ENCODE results near the gene COG3. TPM values are rescaled to one million over a fixed set of nuclear protein-coding genes. Genes with fewer than 3 reads are reported as not detected.

The COG3 gene, protein sequence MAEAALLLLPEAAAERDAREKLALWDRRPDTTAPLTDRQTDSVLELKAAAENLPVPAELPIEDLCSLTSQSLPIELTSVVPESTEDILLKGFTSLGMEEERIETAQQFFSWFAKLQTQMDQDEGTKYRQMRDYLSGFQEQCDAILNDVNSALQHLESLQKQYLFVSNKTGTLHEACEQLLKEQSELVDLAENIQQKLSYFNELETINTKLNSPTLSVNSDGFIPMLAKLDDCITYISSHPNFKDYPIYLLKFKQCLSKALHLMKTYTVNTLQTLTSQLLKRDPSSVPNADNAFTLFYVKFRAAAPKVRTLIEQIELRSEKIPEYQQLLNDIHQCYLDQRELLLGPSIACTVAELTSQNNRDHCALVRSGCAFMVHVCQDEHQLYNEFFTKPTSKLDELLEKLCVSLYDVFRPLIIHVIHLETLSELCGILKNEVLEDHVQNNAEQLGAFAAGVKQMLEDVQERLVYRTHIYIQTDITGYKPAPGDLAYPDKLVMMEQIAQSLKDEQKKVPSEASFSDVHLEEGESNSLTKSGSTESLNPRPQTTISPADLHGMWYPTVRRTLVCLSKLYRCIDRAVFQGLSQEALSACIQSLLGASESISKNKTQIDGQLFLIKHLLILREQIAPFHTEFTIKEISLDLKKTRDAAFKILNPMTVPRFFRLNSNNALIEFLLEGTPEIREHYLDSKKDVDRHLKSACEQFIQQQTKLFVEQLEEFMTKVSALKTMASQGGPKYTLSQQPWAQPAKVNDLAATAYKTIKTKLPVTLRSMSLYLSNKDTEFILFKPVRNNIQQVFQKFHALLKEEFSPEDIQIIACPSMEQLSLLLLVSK
- total RNA-seq = 40.5 and 43.3 TPM in 2 replicates

DNA sequence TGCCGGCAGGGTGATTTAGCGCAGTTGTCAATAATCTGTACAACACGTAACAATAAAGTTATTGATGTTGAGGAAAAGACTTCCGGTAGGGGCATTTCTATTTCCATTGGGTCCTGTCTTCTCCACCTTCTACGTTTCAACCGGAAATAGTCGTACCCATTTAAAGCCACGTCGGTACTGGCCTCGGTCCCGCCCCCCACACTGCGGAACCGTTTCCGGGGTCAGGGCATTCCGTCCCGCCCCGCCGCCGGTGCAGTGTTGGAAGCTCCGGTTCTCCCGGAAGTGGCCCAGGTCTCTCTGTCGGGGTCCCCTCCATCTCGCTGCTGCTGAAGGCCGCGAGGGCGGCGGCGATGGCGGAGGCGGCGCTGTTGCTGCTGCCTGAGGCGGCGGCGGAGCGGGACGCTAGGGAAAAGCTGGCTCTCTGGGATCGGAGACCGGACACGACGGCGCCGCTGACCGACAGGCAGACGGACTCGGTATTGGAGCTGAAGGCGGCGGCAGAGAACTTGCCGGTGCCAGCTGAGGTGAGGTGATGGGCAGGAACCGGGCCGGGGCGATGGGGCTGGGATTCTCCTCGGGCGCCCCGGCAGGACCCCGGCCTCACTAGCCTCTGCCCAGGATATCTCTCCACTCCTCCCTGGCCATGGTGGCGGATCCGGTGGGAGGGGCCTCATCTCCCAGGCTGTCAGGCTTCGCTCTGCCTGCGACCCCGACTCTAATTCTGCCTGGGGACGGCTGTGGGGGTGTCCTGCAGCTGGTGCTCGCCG, at the start of gene COG3:
Gene COG3 (plus strand): TSS at position 253 of the 767 bp plus-strand sequence. CDS start 98 bp downstream, at position 351.

DNA sequence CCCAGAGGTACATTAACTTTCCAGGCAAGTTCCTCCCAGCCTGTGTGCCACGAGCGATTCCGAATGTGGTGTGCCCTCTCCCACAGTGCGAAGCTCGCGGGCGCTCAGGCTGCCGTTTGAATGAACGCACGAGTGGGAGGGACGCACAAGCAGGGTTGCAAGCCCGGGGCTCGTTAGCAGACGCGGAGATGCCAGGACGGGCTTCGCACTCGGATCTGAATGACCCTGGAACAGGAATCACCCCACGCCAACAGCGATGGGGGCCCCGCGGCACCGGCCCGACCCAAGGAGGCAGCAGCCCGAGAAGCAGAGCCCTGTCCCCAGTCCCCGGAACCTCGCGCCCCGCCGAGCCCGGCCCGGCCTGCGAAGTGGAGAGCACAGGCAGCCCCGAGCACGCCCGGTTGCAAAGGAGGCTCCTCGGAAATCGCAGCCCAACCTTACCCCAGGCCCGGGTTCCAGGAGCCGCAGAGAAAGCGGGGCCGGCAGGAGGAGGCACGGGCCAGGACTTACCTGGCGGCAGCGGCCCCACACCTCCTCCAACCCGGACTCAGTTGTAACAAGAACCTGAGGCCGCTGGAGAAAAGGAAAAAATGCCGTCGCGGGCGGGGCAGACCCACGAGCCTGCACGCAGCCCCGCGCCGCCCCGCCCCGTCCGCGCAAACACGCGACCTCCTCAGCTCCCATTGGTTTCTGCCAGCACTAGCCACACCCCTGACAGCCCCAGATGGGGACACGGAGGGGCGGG, 46.8 kb upstream of the COG3 start, which contains the start of gene SLC25A30:
Gene SLC25A30 (minus strand): TSS at position 584 of the 745 bp plus-strand sequence. CDS start 6,948 bp downstream, outside the sequence.

Small RNA genes lying within 50 kb of the gene (small RNA-seq; reads per million reads assigned to genes)
- not detected for gene RNA5SP27 (ENCODE audit: low replicate concordance)
- not detected for gene TIMM9P3 (ENCODE audit: low replicate concordance)

Other genes with a start within 250 kb of the COG3 start
- 1,407 and 3,865 TPM in 2 replicates for gene TPT1, start 123.8 kb upstream of the COG3 start, total RNA-seq
- gene SLC25A30, start 46.6 kb upstream of the COG3 start, total RNA-seq = 7.9 and 11.2 TPM in 2 replicates
- gene ERICH6B, start 150.8 kb downstream of the COG3 start, total RNA-seq = not detected in 2 replicates
- not detected in 2 replicates for gene CBY2, start 237.4 kb downstream of the COG3 start, total RNA-seq

All from placental pericyte (primary cell).